NCI-H1694 (cell line): ENCODE results near the gene TRAPPC6A.

Experiments
- DNase-seq: peaks from one replicate; lab custom pipeline; 2025; lab: John Stamatoyannopoulos, UW

TRAPPC6A gene

GRCh38 chr19:45149129-45149528, 28.9 kb downstream of the TRAPPC6A start:
- no peak for DNase-seq

DNA sequence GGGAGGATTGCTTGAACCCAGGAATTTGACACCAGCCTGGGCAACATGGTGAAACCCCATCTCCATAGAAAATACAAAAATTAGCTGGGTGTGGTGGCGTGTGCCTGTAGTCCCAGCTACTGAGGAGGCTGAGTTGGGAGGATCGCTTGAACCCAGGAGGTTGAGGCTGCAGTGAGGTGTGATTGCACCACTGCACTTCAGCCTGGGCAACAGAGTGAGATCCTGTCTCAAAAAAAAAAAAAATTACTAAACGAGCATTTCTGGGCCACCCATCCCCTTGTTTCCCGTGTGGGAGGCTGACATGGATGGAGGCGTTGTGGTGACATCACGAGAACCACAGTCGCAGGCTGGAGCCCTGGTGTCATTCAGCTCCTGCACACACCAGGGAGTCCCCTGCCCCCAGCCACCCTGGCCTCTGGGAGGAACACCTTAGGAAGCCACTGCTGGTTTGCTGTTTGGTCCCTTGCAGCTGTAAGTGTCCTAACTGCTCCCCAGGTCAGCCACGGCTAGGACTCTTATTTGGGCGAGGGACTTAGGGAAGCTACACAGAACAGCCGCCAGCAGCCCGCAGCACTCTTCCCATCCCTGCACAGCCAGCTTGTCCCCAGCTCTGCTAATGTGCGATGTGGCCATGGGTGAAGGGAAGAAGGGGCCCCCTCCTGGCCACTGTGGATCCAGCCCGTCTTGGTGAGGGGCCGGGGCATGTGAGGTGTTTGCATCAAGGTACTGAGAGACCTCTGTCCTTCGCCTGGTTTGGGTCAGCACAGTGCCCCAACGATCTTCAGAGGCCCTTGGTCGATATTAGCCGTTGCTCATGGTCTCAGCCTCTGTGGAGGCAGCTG, 30.0 kb downstream of the TRAPPC6A start:
- DNase-seq, result no peak

DNA sequence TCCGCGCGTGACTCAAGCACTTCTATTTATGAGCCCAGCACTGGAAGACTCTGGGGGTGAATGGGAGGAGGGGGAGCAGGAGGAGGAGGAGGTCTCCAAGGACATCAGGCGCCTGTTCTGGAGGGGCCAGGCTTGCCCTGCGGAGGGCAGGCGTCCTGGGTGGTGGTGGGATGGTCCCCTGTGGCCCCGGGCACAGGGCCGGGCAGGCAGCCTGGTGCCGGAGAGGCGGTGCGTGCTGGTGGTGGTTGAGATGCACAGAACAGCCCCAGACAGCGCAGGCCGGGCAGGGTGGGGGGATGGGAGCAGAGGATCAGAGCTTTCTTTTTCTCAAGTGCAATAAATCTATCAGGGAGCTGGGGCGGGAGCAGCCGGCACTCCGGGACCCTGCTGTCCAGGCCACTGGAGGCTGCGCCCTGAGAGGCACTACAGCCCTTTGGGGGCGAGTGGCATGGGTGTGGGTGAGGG, 31.3 kb downstream of the TRAPPC6A start:
- DNase-seq, result no peak

- no peak for DNase-seq
Observed at GRCh38 chr19:45146251-45146650, 31.8 kb downstream of the TRAPPC6A start.

GRCh38 chr19:45145270-45146189, 32.5 kb downstream of the TRAPPC6A start:
- no peak for DNase-seq

DNA sequence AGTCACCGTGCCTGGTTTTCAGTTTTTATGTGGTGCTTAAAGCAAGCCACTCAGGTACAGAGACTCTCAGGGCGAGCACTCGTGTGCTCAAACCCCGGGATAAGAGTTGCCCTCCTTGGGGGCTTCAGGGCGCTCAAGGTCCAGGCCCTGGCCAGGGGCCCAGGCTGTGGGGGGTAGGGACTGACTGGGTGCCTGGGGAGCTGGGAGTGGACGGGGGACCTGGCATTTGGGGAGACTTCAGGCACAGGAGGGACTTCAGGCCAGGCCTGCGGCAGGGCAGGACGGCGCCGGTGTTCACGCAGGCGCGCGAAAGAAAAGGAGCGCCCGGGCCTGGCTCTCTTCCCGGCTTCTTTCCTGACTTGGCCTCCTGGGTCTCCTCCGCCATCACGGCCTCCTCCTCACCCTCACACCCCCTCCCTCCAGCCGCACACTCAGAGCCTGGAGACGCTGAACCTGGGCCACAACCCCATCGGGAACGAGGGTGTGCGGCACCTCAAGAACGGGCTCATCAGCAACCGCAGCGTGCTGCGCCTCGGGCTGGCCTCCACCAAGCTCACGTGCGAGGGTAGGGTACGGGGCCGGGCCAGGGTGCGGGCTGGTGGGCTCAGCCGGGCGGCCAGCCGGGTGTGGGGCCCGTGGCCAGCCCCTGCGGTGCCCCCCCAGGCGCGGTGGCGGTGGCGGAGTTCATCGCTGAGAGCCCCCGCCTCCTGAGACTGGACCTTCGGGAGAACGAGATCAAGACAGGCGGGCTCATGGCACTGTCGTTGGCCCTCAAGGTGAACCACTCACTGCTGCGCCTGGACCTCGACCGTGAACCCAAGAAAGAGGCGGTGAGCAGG, 33.4 kb downstream of the TRAPPC6A start:
- no peak for DNase-seq

- DNase-seq, result no peak
Observed at GRCh38 chr19:45142726-45143110, 35.3 kb downstream of the TRAPPC6A start.

GRCh38 chr19:45142016-45142725, 35.9 kb downstream of the TRAPPC6A start:
- no peak for DNase-seq

GRCh38 chr19:45141203-45141900, 36.7 kb downstream of the TRAPPC6A start:
- no peak for DNase-seq

GRCh38 chr19:45140533-45140932, 37.5 kb downstream of the TRAPPC6A start:
- DNase-seq, result no peak

DNA sequence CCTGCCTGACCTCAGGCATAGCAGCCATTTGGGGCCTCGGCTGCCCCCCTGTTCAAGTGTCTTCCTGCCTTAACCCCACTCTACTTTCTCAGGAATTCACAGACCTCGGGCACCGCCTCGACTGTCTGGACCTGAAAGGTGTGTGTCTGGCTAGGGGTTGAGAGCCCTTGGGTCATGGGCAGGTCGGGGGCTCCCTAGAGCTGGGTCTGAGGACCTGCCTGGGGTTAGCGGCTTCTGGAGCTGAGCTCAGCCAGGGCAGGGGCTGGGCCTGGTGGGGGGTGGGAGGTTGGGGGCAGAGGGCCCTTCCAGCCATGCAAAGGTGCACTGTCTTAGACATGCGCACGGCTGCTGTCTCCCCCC, 37.9 kb downstream of the TRAPPC6A start:
- DNase-seq, result no peak

- no peak for DNase-seq
Observed at GRCh38 chr19:45139286-45140143, 38.5 kb downstream of the TRAPPC6A start.

DNA sequence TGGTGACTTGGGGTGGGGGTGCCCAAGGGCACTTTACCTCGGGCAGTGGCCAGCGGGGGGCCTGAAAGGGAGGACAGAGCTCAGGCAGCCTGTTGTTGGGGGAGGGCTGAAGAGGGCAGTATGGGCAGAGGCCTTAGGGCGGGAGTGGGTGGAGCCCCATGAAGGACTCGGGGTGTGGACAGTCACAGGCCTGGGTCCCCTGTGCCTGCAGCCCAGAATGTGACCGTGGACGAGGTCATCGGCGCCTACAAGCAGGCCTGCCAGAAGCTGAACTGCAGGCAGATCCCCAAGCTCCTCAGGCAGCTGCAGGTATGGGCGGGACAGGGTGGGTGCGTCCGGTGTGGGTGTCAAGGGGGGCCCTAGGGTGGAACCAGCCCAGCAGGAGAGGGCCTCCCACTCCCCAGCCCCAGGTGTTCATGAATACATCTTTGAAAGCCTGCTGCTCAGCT, 39.7 kb downstream of the TRAPPC6A start:
- no peak for DNase-seq

- no peak for DNase-seq
Observed at GRCh38 chr19:45137179-45137761, 40.8 kb downstream of the TRAPPC6A start.

DNA sequence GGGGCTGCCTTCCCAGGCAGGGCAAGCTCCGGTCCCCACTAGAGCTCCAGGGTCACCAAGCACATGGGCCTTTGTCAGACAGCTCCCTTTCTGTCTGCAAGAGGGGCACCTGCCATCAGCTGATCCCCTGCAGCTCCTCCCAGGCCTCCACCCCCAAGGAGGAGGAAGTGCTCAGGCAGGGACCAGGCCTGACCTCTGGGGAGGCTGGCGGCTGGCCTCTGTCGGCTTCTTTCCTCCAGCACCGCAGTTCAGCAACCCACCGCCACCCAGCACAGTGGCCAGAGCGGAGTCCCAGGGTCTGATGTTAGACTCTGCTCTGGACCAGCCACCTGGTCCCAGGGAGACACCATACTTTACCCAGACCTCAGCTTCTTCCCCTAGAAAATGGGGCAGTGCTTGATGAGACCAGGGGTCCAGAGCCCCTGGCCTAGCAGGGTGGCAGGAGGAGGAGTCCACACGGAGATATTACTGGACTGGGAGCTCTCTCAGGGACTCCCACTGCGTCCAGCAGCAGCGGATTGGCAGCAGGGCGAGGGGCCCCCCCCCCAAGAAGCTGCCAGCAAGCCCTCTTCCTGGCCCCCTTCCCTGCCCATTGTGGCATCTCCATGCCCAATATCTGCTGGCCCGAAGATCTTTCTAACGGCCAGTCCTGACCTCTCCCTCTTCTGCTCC, 41.4 kb downstream of the TRAPPC6A start:
- DNase-seq, result no peak

DNA sequence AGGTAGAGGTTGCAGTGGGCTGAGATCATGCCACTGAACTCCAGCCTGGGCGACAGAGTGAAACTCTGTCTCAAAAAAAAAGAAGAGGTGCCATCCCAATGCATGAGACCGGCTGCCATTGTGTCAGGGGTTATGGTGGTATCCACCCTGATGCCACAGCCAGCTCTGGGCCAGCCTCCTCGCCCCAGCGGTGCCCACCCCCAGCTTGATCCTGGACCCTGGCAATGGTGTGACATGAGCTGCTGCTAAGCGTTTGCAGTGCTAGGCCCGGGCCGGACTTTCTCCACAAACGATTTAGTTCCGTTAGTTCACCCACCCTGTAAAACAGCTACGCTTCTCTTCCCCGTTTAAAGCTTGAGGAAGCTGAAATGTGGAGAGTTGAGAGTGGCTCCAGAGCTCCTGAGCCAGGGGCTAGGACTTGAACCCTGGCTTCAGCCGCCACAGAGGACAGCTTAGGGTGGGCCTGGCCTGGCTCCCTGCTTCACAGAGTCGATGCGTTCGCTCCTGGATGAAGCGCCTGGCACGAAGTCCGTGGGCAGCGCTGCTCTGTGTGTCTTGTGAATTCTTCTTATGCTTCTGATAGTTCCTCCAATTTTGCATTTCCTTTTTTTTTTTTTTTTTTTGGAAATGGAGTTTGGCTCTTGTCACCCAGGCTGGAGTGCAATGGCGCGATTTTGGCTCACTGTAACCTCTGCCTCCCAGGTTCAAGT, 42.7 kb downstream of the TRAPPC6A start:
- DNase-seq, result no peak

DNA sequence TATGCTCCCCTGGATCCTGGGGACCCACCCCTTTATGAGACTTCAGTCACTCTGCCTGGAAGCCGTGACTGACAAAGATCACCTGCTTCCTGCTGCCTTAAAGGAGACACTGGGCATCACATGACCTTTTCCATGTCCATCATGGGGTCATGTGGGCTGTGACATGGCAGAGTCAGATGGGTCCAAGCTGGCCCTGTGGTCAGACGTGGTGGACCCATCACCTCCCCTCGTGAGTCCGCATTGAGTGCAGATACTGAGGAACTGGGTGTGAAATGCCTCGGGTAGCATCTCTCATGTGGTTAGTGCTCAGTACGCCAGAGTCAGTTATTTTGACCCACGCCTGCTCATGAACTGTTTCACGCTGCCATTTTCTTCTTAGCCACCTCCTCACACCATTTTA, 44.4 kb downstream of the TRAPPC6A start:
- no peak for DNase-seq
